ENCODE results near the gene CDRT15L2.
"Not testable (repeated sequence)": the region's sequence is repeated elsewhere in the genome, so short reads cannot be mapped to it uniquely, and the experiment has no call there.

- TF ChIP-seq EZH2phosphoT487 (IDR thresholded peaks at IDR 0.05; ENCODE audit: insufficient read depth, low read depth); EZH2 (IDR thresholded peaks at IDR 0.05; ENCODE audit: insufficient read depth, poor library complexity, severe bottlenecking): not testable (repeated sequence)
Measured at GRCh38 chr17:20575071-20575470, 4.5 kb upstream of the CDRT15L2 start.

Data from GM23248 (cell line).